HepG2 (cell line): ENCODE results near the gene BTRC. TPM values are rescaled to one million over a fixed set of nuclear protein-coding genes. Genes with fewer than 3 reads are reported as not detected.

Experiments used
- ATAC-seq: fragments of 200-7000 bp; cut with Tn5 transposase; 3 replicates; pipeline ENCODE4 v1.9.1; 2020; ENCODE audit warnings: mild to moderate bottlenecking, moderate library complexity
- BruUV-seq: library from RNA; stranded (reverse); fragments of 400-500 nt; replicated peaks from 2 replicates; lab custom pipeline; 2021; lab: Mats Ljungman, UMichigan
- CTCF ChIA-PET: fragments of 300-600 bp; formaldehyde crosslinking; extraction: SDS; loops from one replicate; lab custom pipeline; 2021; ENCODE audit warnings: low total read pairs, inconsistent platforms, low intra/inter-chr PET ratio; lab: Yijun Ruan, JAX
- POLR2A ChIA-PET: fragments of 350-600 bp; sonication (Branson Sonifier 250); formaldehyde crosslinking; loops from one replicate; lab custom pipeline; 2020; ENCODE audit warnings: antibody characterized with exemption, inconsistent platforms; lab: Yijun Ruan, JAX
- DNase-seq: peaks from one replicate; pipeline ENCODE4 v3.0.0-alpha.2; 2015; ENCODE audit warnings: low spot score
- FAIRE-seq: peaks from 3 replicates; lab custom pipeline; 2011; peaks lifted over from hg19 to GRCh38; lab: Jason Lieb, UNC
- H2AFZ ChIP-seq: one replicate; pipeline ENCODE4 v1.6.1; 2011; ENCODE audit warnings: low read length, inconsistent platforms
- H3K27ac ChIP-seq: fragments of 300-600 bp; 3 replicates; pipeline ENCODE4 v1.8.0; 2011; ENCODE audit warnings: mixed run types, mild to moderate bottlenecking, mixed read lengths, low read length, inconsistent platforms; ENCODE audit not compliant: insufficient read depth; ENCODE audit errors: extremely low read length
- H3K27me3 ChIP-seq, 2 experiments: fragments of 200-600 bp in 1 of 2; 2 replicates in 1 of 2; 3 replicates in 1 of 2; pipeline versions ENCODE4 v1.6.0 to v1.8.0; 2011; ENCODE audit warnings: low read length in 2 of 2, mild to moderate bottlenecking in 2 of 2, moderate library complexity in 2 of 2, inconsistent platforms in 1 of 2; ENCODE audit not compliant: insufficient read depth in 2 of 2, control insufficient read depth in 1 of 2
- H3K36me3 ChIP-seq, 2 experiments: fragments of 200-600 bp in 1 of 2; replicated peaks in 1 of 2; 2 replicates in 1 of 2; 3 replicates in 1 of 2; pipeline versions ENCODE4 v1.5.1 to v1.8.0; 2011; ENCODE audit warnings: low read length in 2 of 2, inconsistent platforms in 1 of 2; ENCODE audit not compliant: insufficient read depth in 2 of 2, control insufficient read depth in 1 of 2
- H3K4me1 ChIP-seq: 2 replicates; pipeline ENCODE4 v1.5.1; 2012; ENCODE audit warnings: low read length, inconsistent platforms; ENCODE audit not compliant: insufficient read depth
- H3K4me2 ChIP-seq: 2 replicates; pipeline ENCODE4 v1.6.0; 2011; ENCODE audit warnings: low read depth, low read length, inconsistent platforms
- H3K4me3 ChIP-seq, 3 experiments: fragments of 200-600 bp in 1 of 3; sonication (generic), shearing (Covaris generic) in 1 of 3; replicated peaks in 1 of 3; 2 replicates each; pipeline ENCODE4 v1.5.1; 2011 to 2016; ENCODE audit warnings: low read length in 3 of 3, inconsistent platforms in 2 of 3, low read depth in 2 of 3, mild to moderate bottlenecking in 2 of 3, control low read depth in 1 of 3, mixed read lengths in 1 of 3; ENCODE audit not compliant: insufficient read depth in 1 of 3
- H3K79me2 ChIP-seq: one replicate; pipeline ENCODE4 v1.6.1; 2011; ENCODE audit warnings: low read length, inconsistent platforms; ENCODE audit not compliant: insufficient read depth
- H3K9ac ChIP-seq: 2 replicates; pipeline ENCODE4 v1.6.0; 2011; ENCODE audit warnings: mild to moderate bottlenecking, low read depth, low read length, inconsistent platforms; ENCODE audit not compliant: insufficient read depth
- H3K9me3 ChIP-seq: 2 replicates; pipeline ENCODE4 v1.5.1; 2012; ENCODE audit warnings: mild to moderate bottlenecking, low read length
- H4K20me1 ChIP-seq: 2 replicates; pipeline ENCODE4 v1.6.0; 2011; ENCODE audit warnings: inconsistent platforms, mild to moderate bottlenecking, low read length, moderate library complexity; ENCODE audit not compliant: insufficient read depth
- AKAP8 ChIP-seq: sonication (generic); formaldehyde crosslinking; IDR thresholded peaks from 2 replicates; pipeline ENCODE4 v1.5.1; 2020; ENCODE audit warnings: mild to moderate bottlenecking, missing genetic modification reagents
- CENPT ChIP-seq: sonication (generic); formaldehyde crosslinking; IDR thresholded peaks from 2 replicates; pipeline ENCODE4 v1.8.0; 2022; ENCODE audit warnings: low read depth, mild to moderate bottlenecking, moderate library complexity, missing genetic modification reagents
- NKX3-1 ChIP-seq: sonication (generic); formaldehyde crosslinking; IDR thresholded peaks from 2 replicates; pipeline ENCODE4 v1.5.0; 2020; ENCODE audit warnings: missing genetic modification reagents
- RFXAP ChIP-seq: sonication (generic); formaldehyde crosslinking; IDR thresholded peaks from 2 replicates; pipeline ENCODE4 v1.4.0; 2020; ENCODE audit warnings: missing genetic modification reagents, borderline replicate concordance
- SAFB2 ChIP-seq: sonication (generic); formaldehyde crosslinking; IDR thresholded peaks from 2 replicates; pipeline ENCODE4 v1.5.1; 2020; ENCODE audit warnings: missing genetic modification reagents, low read depth, mild to moderate bottlenecking, borderline replicate concordance
- SRF ChIP-seq: IDR thresholded peaks from 2 replicates; pipeline ENCODE4 v1.6.1; 2011; ENCODE audit warnings: mild to moderate bottlenecking, low read depth, low read length, moderate library complexity
- ZFX ChIP-seq: sonication (generic); formaldehyde crosslinking; IDR thresholded peaks from 2 replicates; pipeline ENCODE4 v1.4.0; 2020; ENCODE audit warnings: mild to moderate bottlenecking, low read depth, missing genetic modification reagents, moderate library complexity
- ZNF260 ChIP-seq: sonication (generic); formaldehyde crosslinking; IDR thresholded peaks from 2 replicates; pipeline ENCODE4 v1.4.0; 2020; ENCODE audit warnings: missing genetic modification reagents, low read depth, mild to moderate bottlenecking, borderline replicate concordance
- ZNF33B ChIP-seq: sonication (generic); formaldehyde crosslinking; IDR thresholded peaks from 2 replicates; pipeline ENCODE4 v1.5.1; 2020; ENCODE audit warnings: mild to moderate bottlenecking, missing genetic modification reagents
- ZNF558 ChIP-seq: sonication (generic); formaldehyde crosslinking; IDR thresholded peaks from 2 replicates; pipeline ENCODE4 v1.9.0; 2022; ENCODE audit warnings: mild to moderate bottlenecking, missing genetic modification reagents, borderline replicate concordance
- ZNF766 ChIP-seq: sonication (generic); formaldehyde crosslinking; IDR thresholded peaks from 2 replicates; pipeline ENCODE4 v1.5.0; 2020; ENCODE audit warnings: missing genetic modification reagents, borderline replicate concordance
- ZNF768 ChIP-seq: sonication (generic); formaldehyde crosslinking; IDR thresholded peaks from 2 replicates; pipeline ENCODE4 v1.4.0; 2020; ENCODE audit warnings: missing genetic modification reagents
- WGBS: methylation state at CpG from one replicate; pipeline ENCODE4 v1.1.6; 2017; ENCODE audit warnings: low lambda C conversion rate; 5-methylcytosine and 5-hydroxymethylcytosine counted together
- in situ Hi-C: cut with HindIII; loops from 2 replicates; pipeline ENCODE4 v1.10.0; 2017; ENCODE audit warnings: low pct_unique_long_range_greater_than_20kb; ENCODE audit not compliant: extremely low pct_ligation_motif_present
- intact Hi-C: fragments of 100-400 bp; cut with micrococcal nuclease; formaldehyde crosslinking; loops from one replicate; pipeline ENCODE4 v1.10.0; 2022; ENCODE audit not compliant: unreplicated experiment
- polyA plus RNA-seq, 8 experiments: library from polyadenylated mRNA; depleted of rRNA in 3 of 8; stranded (reverse) in 7 of 8; unstranded in 1 of 8; fragments of >200 nt; fragmentation: Illumina TruSeq in 4 of 8; extraction: Trizol in 4 of 8; gene quantifications; 2 replicates each; pipeline versions ENCODE4 v1.2.1 to v1.2.3, GENCODE V29; 2011 to 2016; ENCODE audit warnings: low read depth in 4 of 8, missing spikeins in 1 of 8, mixed read lengths in 1 of 8; ENCODE audit not compliant: insufficient read depth in 1 of 8
- total RNA-seq, 5 experiments: library from RNA; depleted of rRNA; stranded (reverse); fragments of >200 nt; fragmentation: Illumina TruSeq; extraction: Trizol; gene quantifications; 2 replicates each; pipeline ENCODE4 v1.2.3, GENCODE V29; 2016; ENCODE audit warnings: low read depth in 1 of 5
- TF ChIP-seq, protein P1 (sequence below): fragments of 450-650 bp; IDR thresholded peaks from 2 replicates; pipeline ENCODE4 v1.6.1; 2016

The BTRC gene
- total and polyA plus RNA-seq, 2 of the 13 experiments (the other 11 are each of a cell fraction or from before 2014, with no cell fraction given): 12.0 to 14.4 TPM

DNA sequence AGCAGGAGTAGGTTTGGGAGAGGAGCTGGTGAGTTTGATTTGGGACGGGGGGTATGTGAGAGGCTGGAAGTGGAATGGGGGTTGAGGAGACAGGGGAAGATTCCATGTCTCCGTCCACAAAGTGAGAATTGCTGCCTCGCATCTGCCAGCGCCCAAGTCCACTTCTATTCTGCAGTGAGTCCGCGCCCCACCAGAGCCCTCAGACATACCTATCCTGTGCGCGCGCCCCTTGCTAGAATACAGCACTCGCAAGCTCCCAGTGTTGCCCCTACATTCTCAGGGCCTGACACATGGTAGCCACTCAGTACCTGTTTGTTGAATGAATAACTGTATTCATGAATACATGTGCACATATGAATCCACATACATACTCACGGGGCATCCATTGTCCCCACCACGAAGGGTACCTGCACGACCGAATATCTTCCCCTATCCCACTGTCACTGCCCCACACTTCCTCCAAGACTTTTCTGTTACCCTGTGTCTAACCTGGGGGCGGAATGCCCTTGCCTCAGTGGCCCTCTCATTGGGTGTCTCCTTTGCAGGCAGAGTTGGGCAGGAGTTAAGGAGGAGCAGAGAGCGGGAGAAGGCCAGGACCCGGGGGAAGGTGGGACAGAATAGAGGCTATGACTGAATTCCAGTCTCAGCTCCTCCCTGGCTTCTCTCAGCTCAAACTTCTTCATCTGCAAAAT is 214.2 kb downstream of the BTRC start:
- H3K27me3 ChIP-seq: peaks cover 0 to 51% of the 10 kb centered on the region in 2 experiments; a peak in 4 of 5 replicates
- H3K9ac ChIP-seq: no peak overlapping the region
- intact Hi-C loops (no loop called here), in situ Hi-C loops (loop anchor here (5.0 kb wide), 1 partner anchor 356 kb away; no protein-coding TSS in a partner anchor)
- no peak overlapping the region for H3K4me2 ChIP-seq
- no peak overlapping the region for H3K4me3 ChIP-seq
- FAIRE-seq (no peak), DNase-seq (no peak), ATAC-seq (no peak)
- no peak overlapping the region for H3K27ac ChIP-seq
- no TSS peak for BruUV-seq
- CTCF ChIA-PET: no interaction called here
- POLR2A ChIA-PET: interaction anchor here (0.6 kb wide), 1 partner anchor 507 kb away, joined by 3 read pairs; no protein-coding TSS in a partner anchor
- no peaks in the 10 kb centered on the region for H3K79me2 ChIP-seq
- H3K4me1 ChIP-seq: peaks cover 46% of the 10 kb centered on the region
- H2AFZ ChIP-seq: no peak overlapping the region
- no peaks in the 10 kb centered on the region for H3K36me3 ChIP-seq
- H3K9me3 ChIP-seq: no peaks in the 10 kb centered on the region
- 82% methylated on average over 17 of the region's 17 CpGs for WGBS
- no peaks in the 10 kb centered on the region for H4K20me1 ChIP-seq
- no peak for TF ChIP-seq ZFX (CRISPR knock-in tag)
- no peak for TF ChIP-seq SAFB2 (CRISPR knock-in tag)
- TF ChIP-seq RFXAP (CRISPR knock-in tag): no peak
- TF ChIP-seq SRF: no peak
- TF ChIP-seq ZNF768 (CRISPR knock-in tag): no peak
- no peak for TF ChIP-seq ZNF260 (CRISPR knock-in tag)
- TF ChIP-seq NKX3-1 (CRISPR knock-in tag): no peak
- TF ChIP-seq, protein P1, sequence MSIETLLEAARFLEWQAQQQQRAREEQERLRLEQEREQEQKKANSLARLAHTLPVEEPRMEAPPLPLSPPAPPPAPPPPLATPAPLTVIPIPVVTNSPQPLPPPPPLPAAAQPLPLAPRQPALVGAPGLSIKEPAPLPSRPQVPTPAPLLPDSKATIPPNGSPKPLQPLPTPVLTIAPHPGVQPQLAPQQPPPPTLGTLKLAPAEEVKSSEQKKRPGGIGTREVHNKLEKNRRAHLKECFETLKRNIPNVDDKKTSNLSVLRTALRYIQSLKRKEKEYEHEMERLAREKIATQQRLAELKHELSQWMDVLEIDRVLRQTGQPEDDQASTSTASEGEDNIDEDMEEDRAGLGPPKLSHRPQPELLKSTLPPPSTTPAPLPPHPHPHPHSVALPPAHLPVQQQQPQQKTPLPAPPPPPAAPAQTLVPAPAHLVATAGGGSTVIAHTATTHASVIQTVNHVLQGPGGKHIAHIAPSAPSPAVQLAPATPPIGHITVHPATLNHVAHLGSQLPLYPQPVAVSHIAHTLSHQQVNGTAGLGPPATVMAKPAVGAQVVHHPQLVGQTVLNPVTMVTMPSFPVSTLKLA: no peak
- TF ChIP-seq ZNF33B (CRISPR knock-in tag): no peak
- no peak for TF ChIP-seq ZNF766 (CRISPR knock-in tag)
- TF ChIP-seq ZNF558 (CRISPR knock-in tag): no peak
- TF ChIP-seq CENPT: no peak
- no peak for TF ChIP-seq AKAP8
